Measurements from ENCODE around the gene SETD2.
"Not testable (repeated sequence)": the region's sequence is repeated elsewhere in the genome, so short reads cannot be mapped to it uniquely, and the experiment has no call there.

The SETD2 gene

DNA sequence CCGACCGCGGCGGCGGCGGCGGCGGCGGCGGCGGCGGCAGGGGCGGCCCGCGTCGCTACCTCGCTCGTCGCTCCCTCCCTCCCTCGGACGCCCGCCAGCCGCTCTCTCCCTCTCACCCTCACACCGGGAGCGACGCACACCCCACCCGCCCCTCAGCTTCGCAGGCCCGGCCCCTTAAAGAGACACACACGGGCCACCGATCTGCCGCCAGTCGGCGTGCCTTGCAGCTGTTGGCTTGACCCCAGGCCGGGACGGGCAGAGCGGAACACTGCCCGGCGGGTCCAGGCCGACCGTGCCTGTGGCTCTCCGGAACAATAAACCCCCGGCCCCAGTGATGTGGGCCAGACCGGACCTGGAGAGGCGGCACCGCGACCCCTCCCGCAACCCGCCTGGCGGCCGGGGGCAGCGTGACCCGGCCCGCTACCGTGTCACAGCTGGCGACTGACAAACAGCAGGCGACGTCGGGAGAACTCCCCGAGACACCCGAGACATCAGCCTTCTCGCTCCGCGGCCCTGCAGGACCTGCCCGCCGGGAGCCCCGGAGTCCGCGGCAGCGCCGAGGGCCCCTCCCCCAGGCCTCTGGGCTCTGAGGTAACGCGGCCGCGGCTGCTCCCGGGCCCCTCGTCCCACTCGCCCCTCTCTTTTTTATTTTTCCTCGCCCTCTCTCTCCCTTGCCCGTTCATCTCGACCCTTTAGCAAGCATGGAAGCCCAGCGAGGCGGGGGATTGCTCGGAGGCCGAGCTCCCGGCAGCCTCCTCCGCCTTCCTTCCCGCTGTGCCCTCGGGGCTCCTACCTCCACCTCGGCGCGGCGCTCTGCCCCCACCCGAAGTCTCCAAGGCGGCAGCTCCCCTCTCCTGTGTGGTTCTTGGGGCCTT, at the start of gene SETD2:
TSS of gene SETD2 (minus strand) at position 107 of the 875 bp plus-strand sequence. CDS start 189 bp downstream, outside the sequence.
- H3K9me2 ChIP-seq (ENCODE audit: low read depth, low read length), result no peaks in the 10 kb centered on the region
- H3K36me3 ChIP-seq (ENCODE audit: insufficient read depth, low read length), result peaks cover 18% of the 10 kb centered on the region; the same call in 1 of the 2 replicates
- peaks cover 51% of the 10 kb centered on the region for H3K4me1 ChIP-seq (ENCODE audit: insufficient read depth, low read length, severe bottlenecking)
- H4K20me1 ChIP-seq (ENCODE audit: insufficient read depth, low read length), result no peaks in the 10 kb centered on the region
- H3K4me2 ChIP-seq (ENCODE audit: low read length), result peak within 1 kb of the TSS; percentile 99
- no peaks in the 10 kb centered on the region for H3K27me3 ChIP-seq (ENCODE audit: insufficient read depth, low read length)
- no peaks in the 10 kb centered on the region for H3F3A ChIP-seq (ENCODE audit: insufficient read depth, low read length)
- H3K79me2 ChIP-seq (ENCODE audit: insufficient read depth, low read length), result peaks cover 41% of the 10 kb centered on the region
- peak within 1 kb of the TSS; percentile 81 for H3K27ac ChIP-seq (ENCODE audit: low read depth, low read length, poor library complexity, severe bottlenecking)
- H3K4me3 ChIP-seq (ENCODE audit: low read depth, low read length, poor library complexity, severe bottlenecking), result peak within 1 kb of the TSS; percentile 76
- peak within 1 kb of the TSS; percentile 69; the same call in 1 of the 2 replicates for H2AFZ ChIP-seq (ENCODE audit: low read length)
- H3K9me3 ChIP-seq (ENCODE audit: low read length), result no peaks in the 10 kb centered on the region
- peak within 1 kb of the TSS; percentile 81 for H3K9ac ChIP-seq (ENCODE audit: low read length)
- TF ChIP-seq EZH2 (IDR thresholded peaks at IDR 0.05; ENCODE audit: borderline replicate concordance, low read length), result no peak
- TF ChIP-seq, protein P1, sequence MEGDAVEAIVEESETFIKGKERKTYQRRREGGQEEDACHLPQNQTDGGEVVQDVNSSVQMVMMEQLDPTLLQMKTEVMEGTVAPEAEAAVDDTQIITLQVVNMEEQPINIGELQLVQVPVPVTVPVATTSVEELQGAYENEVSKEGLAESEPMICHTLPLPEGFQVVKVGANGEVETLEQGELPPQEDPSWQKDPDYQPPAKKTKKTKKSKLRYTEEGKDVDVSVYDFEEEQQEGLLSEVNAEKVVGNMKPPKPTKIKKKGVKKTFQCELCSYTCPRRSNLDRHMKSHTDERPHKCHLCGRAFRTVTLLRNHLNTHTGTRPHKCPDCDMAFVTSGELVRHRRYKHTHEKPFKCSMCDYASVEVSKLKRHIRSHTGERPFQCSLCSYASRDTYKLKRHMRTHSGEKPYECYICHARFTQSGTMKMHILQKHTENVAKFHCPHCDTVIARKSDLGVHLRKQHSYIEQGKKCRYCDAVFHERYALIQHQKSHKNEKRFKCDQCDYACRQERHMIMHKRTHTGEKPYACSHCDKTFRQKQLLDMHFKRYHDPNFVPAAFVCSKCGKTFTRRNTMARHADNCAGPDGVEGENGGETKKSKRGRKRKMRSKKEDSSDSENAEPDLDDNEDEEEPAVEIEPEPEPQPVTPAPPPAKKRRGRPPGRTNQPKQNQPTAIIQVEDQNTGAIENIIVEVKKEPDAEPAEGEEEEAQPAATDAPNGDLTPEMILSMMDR (IDR thresholded peaks at IDR 0.05; ENCODE audit: low read length), result peak; percentile 67

- Histone ChIP-seq H3K9me3 (ENCODE audit: low read length) (no peaks in the 10 kb centered on the region), H3K9me2 (ENCODE audit: low read depth, low read length) (no peaks in the 10 kb centered on the region), H3K79me2 (ENCODE audit: insufficient read depth, low read length) (no peaks in the 10 kb centered on the region), H3K27me3 (ENCODE audit: insufficient read depth, low read length) (no peaks in the 10 kb centered on the region), H3K4me3 (ENCODE audit: low read depth, low read length, poor library complexity, severe bottlenecking) (no peak overlapping the region), H3K4me2 (ENCODE audit: low read length) (no peak overlapping the region), H2AFZ (ENCODE audit: low read length) (no peak overlapping the region), H3F3A (ENCODE audit: insufficient read depth, low read length) (no peaks in the 10 kb centered on the region), H3K4me1 (ENCODE audit: insufficient read depth, low read length, severe bottlenecking) (no peaks in the 10 kb centered on the region), H3K36me3 (ENCODE audit: insufficient read depth, low read length) (no peaks in the 10 kb centered on the region), H3K9ac (ENCODE audit: low read length) (no peak overlapping the region), H4K20me1 (ENCODE audit: insufficient read depth, low read length) (no peaks in the 10 kb centered on the region), H3K27ac (ENCODE audit: low read depth, low read length, poor library complexity, severe bottlenecking) (no peak overlapping the region)
- no peak for TF ChIP-seq EZH2 (IDR thresholded peaks at IDR 0.05; ENCODE audit: borderline replicate concordance, low read length)
- TF ChIP-seq, protein P1 (IDR thresholded peaks at IDR 0.05; ENCODE audit: low read length), result no peak
Measured at GRCh38 chr3:47210863-47211405, 47.0 kb upstream of the SETD2 start.

DNA sequence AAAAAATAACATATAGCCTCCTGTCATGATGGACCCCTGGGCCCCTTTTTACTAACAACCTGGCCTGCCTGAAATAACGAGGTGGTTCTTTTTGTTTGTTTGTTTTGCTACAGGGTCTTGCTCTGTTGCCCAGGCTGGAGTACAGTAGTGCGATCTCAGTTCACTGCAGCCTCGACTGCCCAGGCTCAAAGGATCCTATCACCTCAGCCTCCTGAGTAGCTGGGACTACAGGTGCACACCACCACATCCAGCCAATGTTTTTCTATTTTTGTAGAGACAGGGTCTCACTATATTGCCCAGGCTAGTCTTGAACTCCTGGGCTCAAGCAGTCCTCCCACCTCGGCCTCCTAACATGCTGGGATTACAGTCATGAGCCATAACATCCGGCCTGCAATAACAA, 42.1 kb upstream of the SETD2 start:
- not testable (repeated sequence) for H3K27ac ChIP-seq (ENCODE audit: low read depth, low read length, poor library complexity, severe bottlenecking); H3K9me2 ChIP-seq (ENCODE audit: low read depth, low read length); H3K36me3 ChIP-seq (ENCODE audit: insufficient read depth, low read length); H3F3A ChIP-seq (ENCODE audit: insufficient read depth, low read length); H2AFZ ChIP-seq (ENCODE audit: low read length); H3K4me2 ChIP-seq (ENCODE audit: low read length); H4K20me1 ChIP-seq (ENCODE audit: insufficient read depth, low read length); H3K9ac ChIP-seq (ENCODE audit: low read length); H3K27me3 ChIP-seq (ENCODE audit: insufficient read depth, low read length); H3K4me3 ChIP-seq (ENCODE audit: low read depth, low read length, poor library complexity, severe bottlenecking); H3K9me3 ChIP-seq (ENCODE audit: low read length); H3K79me2 ChIP-seq (ENCODE audit: insufficient read depth, low read length); H3K4me1 ChIP-seq (ENCODE audit: insufficient read depth, low read length, severe bottlenecking)

Data from OCI-LY1 (cell line).